Ovary (tissue), 3 donors: ENCODE measurements around the gene ANKRD52.
"Not testable (repeated sequence)": the region's sequence is repeated elsewhere in the genome, so short reads cannot be mapped to it uniquely, and the experiment has no call there.

Experiments used
- POLR2A ChIP-seq: fragments of 450-650 bp; IDR thresholded peaks from one replicate; pipeline ENCODE4 v1.6.1; 2017; ENCODE audit warnings: antibody characterized with exemption, mild to moderate bottlenecking, moderate library complexity
- TF ChIP-seq, protein P1 (sequence below), 3 donors: fragments of 450-650 bp in 2 of 3; fragments of 200-600 bp in 1 of 3; IDR thresholded peaks; one replicate each; pipeline versions ENCODE4 v1.5.1 to v1.8.0; 2016 to 2022; ENCODE audit warnings: antibody characterized with exemption in 3 of 3, mild to moderate bottlenecking in 1 of 3
- donor health status: DM: no; HTN: no; CAD: no.

DNA sequence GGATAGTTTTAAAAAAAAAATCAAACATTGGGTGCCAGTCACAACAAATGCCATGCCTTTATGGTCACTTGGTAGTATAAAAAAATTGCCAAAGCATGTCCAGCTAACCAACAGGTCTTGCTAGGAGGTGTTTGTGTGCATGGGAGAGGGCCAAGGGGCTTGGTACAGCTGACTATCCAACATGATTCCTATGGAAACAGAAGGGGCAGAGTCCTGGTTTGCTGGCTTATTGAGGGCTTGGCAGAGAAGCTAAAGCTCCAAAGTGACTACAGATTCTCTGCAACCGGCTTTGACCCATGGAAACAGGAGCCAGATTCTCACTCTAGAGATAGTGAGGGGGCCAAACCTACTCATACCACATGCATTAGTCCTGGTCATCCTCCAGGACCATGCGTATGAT, 14.3 kb upstream of the ANKRD52 start:
- TF ChIP-seq, protein P1, sequence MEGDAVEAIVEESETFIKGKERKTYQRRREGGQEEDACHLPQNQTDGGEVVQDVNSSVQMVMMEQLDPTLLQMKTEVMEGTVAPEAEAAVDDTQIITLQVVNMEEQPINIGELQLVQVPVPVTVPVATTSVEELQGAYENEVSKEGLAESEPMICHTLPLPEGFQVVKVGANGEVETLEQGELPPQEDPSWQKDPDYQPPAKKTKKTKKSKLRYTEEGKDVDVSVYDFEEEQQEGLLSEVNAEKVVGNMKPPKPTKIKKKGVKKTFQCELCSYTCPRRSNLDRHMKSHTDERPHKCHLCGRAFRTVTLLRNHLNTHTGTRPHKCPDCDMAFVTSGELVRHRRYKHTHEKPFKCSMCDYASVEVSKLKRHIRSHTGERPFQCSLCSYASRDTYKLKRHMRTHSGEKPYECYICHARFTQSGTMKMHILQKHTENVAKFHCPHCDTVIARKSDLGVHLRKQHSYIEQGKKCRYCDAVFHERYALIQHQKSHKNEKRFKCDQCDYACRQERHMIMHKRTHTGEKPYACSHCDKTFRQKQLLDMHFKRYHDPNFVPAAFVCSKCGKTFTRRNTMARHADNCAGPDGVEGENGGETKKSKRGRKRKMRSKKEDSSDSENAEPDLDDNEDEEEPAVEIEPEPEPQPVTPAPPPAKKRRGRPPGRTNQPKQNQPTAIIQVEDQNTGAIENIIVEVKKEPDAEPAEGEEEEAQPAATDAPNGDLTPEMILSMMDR (IDR thresholded peaks at IDR 0.05): not testable (repeated sequence)
- TF ChIP-seq POLR2A: not testable (repeated sequence)
